SK-N-SH treated with all-trans-retinoic acid at 6 μM for 48 hours (cell line): Measurements from ENCODE around the gene HGFAC.
A peak's percentile ranks its signal among the peaks of the same experiment; 100 is the strongest.

ENCODE experiments used
- ATAC-seq: fragments of 200-7000 bp; cut with Tn5 transposase; 3 replicates; pipeline ENCODE4 v1.9.1; 2020; ENCODE audit warnings: mild to moderate bottlenecking, moderate library complexity
- ARNTL ChIP-seq: fragments of 450-650 bp; formaldehyde crosslinking; IDR thresholded peaks from 2 replicates; pipeline ENCODE4 v1.5.0; 2020; ENCODE audit warnings: low read depth, mild to moderate bottlenecking, moderate library complexity, borderline replicate concordance
- CSDC2 ChIP-seq: fragments of 250-450 bp; sonication (Bioruptor Pico); IDR thresholded peaks from 2 replicates; pipeline ENCODE4 v1.5.0; 2020; ENCODE audit warnings: mild to moderate bottlenecking, moderate library complexity
- ESRRG ChIP-seq: fragments of 250-450 bp; sonication (Bioruptor Pico); IDR thresholded peaks from 2 replicates; pipeline ENCODE4 v1.6.1; 2021; ENCODE audit warnings: mild to moderate bottlenecking
- GLIS3 ChIP-seq: fragments of 250-450 bp; sonication (Bioruptor Pico); IDR thresholded peaks from 2 replicates; pipeline ENCODE4 v1.5.0; 2020; ENCODE audit warnings: mild to moderate bottlenecking, moderate library complexity
- ISL1 ChIP-seq: fragments of 250-450 bp; sonication (Bioruptor Pico); IDR thresholded peaks from 2 replicates; pipeline ENCODE4 v2.1.2; 2022; ENCODE audit warnings: mild to moderate bottlenecking, moderate library complexity
- PATZ1 ChIP-seq: fragments of 250-450 bp; sonication (Bioruptor Pico); IDR thresholded peaks from 2 replicates; pipeline ENCODE4 v1.8.0; 2020; ENCODE audit warnings: mild to moderate bottlenecking, moderate library complexity, borderline replicate concordance
- PPARA ChIP-seq: fragments of 250-450 bp; sonication (Bioruptor Pico); IDR thresholded peaks from 2 replicates; pipeline ENCODE4 v1.5.0; 2020; ENCODE audit warnings: mild to moderate bottlenecking, borderline replicate concordance
- RARB ChIP-seq: fragments of 250-450 bp; sonication (Bioruptor Pico); IDR thresholded peaks from 2 replicates; pipeline ENCODE4 v1.8.0; 2021; ENCODE audit warnings: mild to moderate bottlenecking, moderate library complexity
- SNAI2 ChIP-seq: fragments of 250-450 bp; sonication (Bioruptor Pico); IDR thresholded peaks from 2 replicates; pipeline ENCODE4 v1.5.0; 2020; ENCODE audit warnings: mild to moderate bottlenecking, moderate library complexity
- TCF4 ChIP-seq: fragments of 250-450 bp; sonication (Bioruptor Pico); IDR thresholded peaks from 2 replicates; pipeline ENCODE4 v1.8.0; 2021; ENCODE audit warnings: mild to moderate bottlenecking, moderate library complexity, borderline replicate concordance
- TOX ChIP-seq: fragments of 250-450 bp; sonication (Bioruptor Pico); IDR thresholded peaks from 2 replicates; pipeline ENCODE4 v1.8.0; 2021; ENCODE audit warnings: mild to moderate bottlenecking, moderate library complexity, borderline replicate concordance
- ZFP30 ChIP-seq: fragments of 450-650 bp; formaldehyde crosslinking; IDR thresholded peaks from 2 replicates; pipeline ENCODE4 v1.5.0; 2022; ENCODE audit warnings: mild to moderate bottlenecking, moderate library complexity
- ZNF565 ChIP-seq: fragments of 450-650 bp; formaldehyde crosslinking; conservative IDR thresholded peaks from 2 replicates; pipeline ENCODE4 v1.5.0; 2020; ENCODE audit warnings: low read depth, mild to moderate bottlenecking, moderate library complexity
- ZNF70 ChIP-seq: fragments of 450-650 bp; formaldehyde crosslinking; IDR thresholded peaks from 2 replicates; pipeline ENCODE4 v1.5.0; 2020; ENCODE audit warnings: mild to moderate bottlenecking, moderate library complexity
- ZNF8 ChIP-seq: fragments of 450-650 bp; formaldehyde crosslinking; IDR thresholded peaks from 2 replicates; pipeline ENCODE4 v1.5.0; 2020; ENCODE audit warnings: mild to moderate bottlenecking, moderate library complexity
- TF ChIP-seq, protein P1 (sequence below): fragments of 250-450 bp; sonication (Bioruptor Pico); IDR thresholded peaks from 2 replicates; pipeline ENCODE4 v1.5.0; 2020; ENCODE audit warnings: mild to moderate bottlenecking, moderate library complexity
- TF ChIP-seq, protein P2 (sequence below): fragments of 250-450 bp; sonication (Bioruptor Pico); IDR thresholded peaks from 2 replicates; pipeline ENCODE4 v1.8.0; 2021; ENCODE audit warnings: low read depth, mild to moderate bottlenecking, moderate library complexity, borderline replicate concordance

The HGFAC gene

DNA sequence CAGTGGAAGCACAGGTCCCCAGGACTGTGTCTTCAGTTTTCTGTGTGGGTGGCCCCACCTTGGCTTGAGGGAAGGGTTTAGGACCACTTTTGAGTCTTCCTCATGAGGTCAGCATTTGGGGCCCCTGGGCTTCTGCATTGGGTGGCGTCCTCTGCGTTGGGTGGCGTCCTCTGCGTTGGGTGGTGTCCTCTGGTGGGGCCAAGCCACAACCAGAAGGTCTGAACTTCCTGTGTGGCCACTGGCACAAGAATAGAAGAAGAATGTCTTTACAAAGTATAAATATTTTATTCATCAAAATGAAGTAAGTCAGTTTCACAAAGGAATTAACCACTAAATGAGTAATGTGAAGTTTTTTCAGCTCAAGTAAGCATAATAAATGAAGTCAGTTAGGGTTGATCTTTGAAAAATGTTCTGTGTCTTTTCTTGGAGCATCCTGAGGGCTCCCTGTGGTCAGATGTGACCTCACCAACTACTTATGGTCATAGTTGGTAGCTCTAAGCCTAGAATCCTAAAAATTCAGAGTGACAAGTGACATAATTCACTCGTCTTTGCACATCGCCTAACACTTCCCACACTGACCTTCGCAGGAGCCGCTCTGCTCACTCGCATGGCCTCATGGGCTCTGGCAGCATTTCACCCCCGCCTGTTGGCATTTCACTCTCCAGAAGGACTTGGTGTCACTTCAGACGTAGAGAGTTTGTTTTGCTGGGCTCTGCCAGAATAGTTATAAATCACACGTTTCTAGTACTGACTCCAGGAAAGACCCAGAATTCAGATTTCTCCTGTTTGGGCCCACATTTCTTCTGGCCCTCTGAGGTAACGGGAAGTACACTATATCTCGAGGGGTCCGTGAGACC lies 39.0 kb upstream of the HGFAC start:
- TF ChIP-seq ISL1 (CRISPR knock-in tag) (no peak), SNAI2 (CRISPR knock-in tag) (no peak), PPARA (CRISPR knock-in tag) (no peak), ESRRG (CRISPR knock-in tag) (no peak), ZNF70 (CRISPR knock-in tag) (no peak), CSDC2 (no peak), GLIS3 (no peak), PATZ1 (CRISPR knock-in tag) (no peak), TOX (CRISPR knock-in tag) (no peak), ARNTL (no peak), ZNF565 (CRISPR knock-in tag) (no peak), ZNF8 (CRISPR knock-in tag) (no peak), ZFP30 (CRISPR knock-in tag) (no peak)
- TF ChIP-seq, protein P1, sequence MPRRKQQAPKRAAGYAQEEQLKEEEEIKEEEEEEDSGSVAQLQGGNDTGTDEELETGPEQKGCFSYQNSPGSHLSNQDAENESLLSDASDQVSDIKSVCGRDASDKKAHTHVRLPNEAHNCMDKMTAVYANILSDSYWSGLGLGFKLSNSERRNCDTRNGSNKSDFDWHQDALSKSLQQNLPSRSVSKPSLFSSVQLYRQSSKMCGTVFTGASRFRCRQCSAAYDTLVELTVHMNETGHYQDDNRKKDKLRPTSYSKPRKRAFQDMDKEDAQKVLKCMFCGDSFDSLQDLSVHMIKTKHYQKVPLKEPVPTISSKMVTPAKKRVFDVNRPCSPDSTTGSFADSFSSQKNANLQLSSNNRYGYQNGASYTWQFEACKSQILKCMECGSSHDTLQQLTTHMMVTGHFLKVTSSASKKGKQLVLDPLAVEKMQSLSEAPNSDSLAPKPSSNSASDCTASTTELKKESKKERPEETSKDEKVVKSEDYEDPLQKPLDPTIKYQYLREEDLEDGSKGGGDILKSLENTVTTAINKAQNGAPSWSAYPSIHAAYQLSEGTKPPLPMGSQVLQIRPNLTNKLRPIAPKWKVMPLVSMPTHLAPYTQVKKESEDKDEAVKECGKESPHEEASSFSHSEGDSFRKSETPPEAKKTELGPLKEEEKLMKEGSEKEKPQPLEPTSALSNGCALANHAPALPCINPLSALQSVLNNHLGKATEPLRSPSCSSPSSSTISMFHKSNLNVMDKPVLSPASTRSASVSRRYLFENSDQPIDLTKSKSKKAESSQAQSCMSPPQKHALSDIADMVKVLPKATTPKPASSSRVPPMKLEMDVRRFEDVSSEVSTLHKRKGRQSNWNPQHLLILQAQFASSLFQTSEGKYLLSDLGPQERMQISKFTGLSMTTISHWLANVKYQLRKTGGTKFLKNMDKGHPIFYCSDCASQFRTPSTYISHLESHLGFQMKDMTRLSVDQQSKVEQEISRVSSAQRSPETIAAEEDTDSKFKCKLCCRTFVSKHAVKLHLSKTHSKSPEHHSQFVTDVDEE (CRISPR knock-in tag) = no peak
- TF ChIP-seq, protein P2, sequence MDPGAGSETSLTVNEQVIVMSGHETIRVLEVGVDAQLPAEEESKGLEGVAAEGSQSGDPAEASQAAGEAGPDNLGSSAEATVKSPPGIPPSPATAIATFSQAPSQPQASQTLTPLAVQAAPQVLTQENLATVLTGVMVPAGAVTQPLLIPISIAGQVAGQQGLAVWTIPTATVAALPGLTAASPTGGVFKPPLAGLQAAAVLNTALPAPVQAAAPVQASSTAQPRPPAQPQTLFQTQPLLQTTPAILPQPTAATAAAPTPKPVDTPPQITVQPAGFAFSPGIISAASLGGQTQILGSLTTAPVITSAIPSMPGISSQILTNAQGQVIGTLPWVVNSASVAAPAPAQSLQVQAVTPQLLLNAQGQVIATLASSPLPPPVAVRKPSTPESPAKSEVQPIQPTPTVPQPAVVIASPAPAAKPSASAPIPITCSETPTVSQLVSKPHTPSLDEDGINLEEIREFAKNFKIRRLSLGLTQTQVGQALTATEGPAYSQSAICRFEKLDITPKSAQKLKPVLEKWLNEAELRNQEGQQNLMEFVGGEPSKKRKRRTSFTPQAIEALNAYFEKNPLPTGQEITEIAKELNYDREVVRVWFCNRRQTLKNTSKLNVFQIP (CRISPR knock-in tag) = no peak
- TF ChIP-seq, all 23 proteins: peak for 0
- peak; percentile 31 for ATAC-seq

- no peak for TF ChIP-seq ZNF8 (CRISPR knock-in tag)
- TF ChIP-seq CSDC2 = no peak
- TF ChIP-seq TCF4 (CRISPR knock-in tag) = no peak
- no peak for TF ChIP-seq SNAI2 (CRISPR knock-in tag)
- TF ChIP-seq PPARA (CRISPR knock-in tag) = no peak
- TF ChIP-seq RARB (CRISPR knock-in tag) = no peak
- TF ChIP-seq, protein P2 (CRISPR knock-in tag) = no peak
- no peak for TF ChIP-seq ARNTL
- ATAC-seq = no peak
Observed at GRCh38 chr4:3403348-3403906, 38.3 kb upstream of the HGFAC start.

DNA sequence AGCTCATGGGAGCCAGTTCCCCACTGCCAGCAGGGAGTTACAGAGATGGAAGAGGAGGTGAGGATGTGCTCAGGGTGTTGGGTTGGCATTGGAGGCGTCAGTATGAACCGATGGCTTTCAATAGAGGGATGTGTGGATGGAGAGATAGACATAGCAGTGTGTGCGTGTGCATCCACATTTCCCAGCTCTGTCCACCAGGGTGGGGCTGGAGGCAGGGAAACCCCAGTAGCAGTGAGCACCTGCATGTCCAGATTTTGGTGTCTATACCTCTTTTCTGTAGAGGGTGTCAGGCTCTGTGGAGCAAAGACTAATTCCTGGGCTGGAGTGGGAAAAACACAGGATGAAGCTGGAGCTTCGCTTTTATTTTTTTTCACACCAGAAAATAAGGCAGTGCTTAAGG lies 37.2 kb upstream of the HGFAC start:
- ATAC-seq = no peak
- no peak for TF ChIP-seq PATZ1 (CRISPR knock-in tag)
